HG02642 (cell line): Measurements from ENCODE around the gene BICDL2.

ENCODE experiments used
- ATAC-seq: cut with Tn5 transposase; IDR thresholded peaks from one replicate; pipeline ENCODE4 v1.9.1; 2021; ENCODE audit warnings: mild to moderate bottlenecking; ENCODE audit not compliant: unreplicated experiment, poor library complexity

Gene BICDL2

DNA sequence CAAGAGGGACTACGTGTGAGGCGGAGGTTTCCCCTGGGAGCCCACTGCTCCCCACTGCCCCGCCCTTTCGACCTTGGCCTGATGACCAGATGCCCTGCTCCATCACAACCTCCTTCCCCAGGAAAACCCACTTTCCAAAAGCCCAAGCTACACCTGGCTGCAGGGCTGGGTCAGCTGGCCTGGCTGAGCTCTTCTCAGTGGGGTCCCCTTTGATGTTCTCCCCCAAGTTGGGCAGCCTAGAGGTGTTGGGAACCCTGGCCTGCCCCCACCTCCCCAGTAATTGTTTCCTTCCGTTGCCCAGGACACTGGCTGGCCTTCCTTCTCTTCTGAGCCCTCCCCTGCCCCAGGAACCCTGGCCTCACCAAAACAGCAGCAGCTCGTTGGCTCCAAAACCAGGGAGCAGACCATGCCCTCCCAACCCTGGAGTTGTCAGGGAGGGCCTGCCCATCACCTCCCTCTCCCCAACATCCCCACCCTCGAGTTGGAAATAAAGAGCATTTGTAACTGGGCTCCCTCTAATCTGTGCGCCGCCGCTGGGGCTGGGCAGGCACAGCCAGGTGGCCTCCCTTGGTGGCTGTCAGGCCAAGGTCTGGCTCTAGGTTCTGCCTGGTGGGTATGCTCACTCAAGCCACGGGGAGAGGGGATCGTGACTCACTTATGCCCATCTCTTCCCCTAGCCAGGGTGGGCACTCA lies 22.6 kb downstream of the BICDL2 start:
- no peak for ATAC-seq

- no peak for ATAC-seq
Measured at GRCh38 chr16:3013491-3013951, 23.2 kb downstream of the BICDL2 start.

DNA sequence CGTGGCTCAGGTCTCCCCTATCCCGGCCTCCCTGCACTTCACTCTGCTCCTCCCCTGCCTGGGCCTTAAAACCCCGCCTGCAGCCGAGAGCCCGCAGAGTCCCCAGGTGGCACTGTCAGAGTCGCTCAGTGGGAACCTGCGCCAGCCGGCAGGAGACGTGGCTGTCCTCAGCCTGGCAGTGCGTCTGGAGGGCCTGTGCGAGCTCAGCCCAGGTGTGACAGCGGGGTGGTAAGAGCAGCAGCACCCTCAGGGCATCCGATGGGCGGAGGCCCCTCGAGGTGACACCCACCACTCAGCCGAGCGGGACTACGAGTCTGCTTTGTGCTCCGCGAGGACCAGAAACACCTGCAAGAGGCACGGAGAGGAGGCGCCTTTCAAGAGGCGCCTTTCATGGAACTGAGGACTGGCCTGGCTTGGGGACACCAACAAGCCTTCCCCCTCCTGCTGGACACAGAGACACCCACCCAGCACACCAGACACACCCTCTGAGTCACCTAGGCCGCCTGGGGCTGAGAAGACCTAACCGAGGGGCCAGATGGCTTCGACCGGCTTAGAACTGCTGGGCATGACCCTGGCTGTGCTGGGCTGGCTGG lies 23.8 kb downstream of the BICDL2 start, which contains the start of gene CLDN9:
Gene CLDN9, plus strand, starts transcription at position 96 of the 593 bp plus-strand sequence. Its CDS starts 440 bp downstream, at position 536.
- no peak for ATAC-seq

DNA sequence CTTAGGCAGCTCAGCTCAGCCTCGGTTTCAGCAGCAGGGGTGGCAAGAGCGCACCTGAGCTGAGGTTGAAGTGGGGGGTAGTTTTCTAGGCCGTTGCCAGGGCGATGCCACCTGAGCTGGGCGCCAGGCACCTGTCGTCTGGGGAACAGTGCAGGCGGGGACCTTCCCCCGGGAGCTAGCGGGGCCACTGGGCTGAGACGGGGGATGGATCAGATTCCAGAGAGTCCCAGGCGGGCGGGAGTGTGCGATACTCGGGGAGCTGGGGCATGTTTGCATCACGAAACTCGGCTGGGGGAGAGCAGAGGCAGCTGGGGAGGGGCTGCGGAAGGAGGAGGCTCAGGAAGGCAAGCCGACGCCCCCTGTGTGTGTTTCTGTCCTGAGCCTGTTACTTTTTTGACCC lies 24.5 kb downstream of the BICDL2 start:
- ATAC-seq: no peak

GRCh38 chr16:3010510-3010909 lies 26.2 kb downstream of the BICDL2 start:
- no peak for ATAC-seq

- ATAC-seq: no peak
Measured at GRCh38 chr16:3009568-3010390, 27.0 kb downstream of the BICDL2 start.

DNA sequence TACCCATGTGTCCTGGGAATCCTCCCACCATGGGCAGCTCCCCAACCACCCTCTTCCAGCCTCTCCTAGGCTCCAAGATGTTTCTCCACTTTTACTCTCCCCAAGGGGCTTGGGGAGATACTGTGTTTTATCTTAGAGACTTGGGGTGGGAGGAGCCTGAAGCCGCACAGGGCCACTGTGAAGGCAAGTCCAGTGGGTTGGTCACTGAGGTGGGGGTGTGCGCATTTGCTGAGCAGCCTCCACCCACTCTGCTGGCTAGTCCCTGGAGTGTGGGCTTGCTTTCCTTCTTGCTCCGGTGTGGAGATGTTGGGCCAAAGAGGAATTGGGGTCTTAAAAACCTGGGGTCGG lies 28.1 kb downstream of the BICDL2 start:
- ATAC-seq: no peak

GRCh38 chr16:3007957-3008689 lies 28.6 kb downstream of the BICDL2 start:
- no peak for ATAC-seq

DNA sequence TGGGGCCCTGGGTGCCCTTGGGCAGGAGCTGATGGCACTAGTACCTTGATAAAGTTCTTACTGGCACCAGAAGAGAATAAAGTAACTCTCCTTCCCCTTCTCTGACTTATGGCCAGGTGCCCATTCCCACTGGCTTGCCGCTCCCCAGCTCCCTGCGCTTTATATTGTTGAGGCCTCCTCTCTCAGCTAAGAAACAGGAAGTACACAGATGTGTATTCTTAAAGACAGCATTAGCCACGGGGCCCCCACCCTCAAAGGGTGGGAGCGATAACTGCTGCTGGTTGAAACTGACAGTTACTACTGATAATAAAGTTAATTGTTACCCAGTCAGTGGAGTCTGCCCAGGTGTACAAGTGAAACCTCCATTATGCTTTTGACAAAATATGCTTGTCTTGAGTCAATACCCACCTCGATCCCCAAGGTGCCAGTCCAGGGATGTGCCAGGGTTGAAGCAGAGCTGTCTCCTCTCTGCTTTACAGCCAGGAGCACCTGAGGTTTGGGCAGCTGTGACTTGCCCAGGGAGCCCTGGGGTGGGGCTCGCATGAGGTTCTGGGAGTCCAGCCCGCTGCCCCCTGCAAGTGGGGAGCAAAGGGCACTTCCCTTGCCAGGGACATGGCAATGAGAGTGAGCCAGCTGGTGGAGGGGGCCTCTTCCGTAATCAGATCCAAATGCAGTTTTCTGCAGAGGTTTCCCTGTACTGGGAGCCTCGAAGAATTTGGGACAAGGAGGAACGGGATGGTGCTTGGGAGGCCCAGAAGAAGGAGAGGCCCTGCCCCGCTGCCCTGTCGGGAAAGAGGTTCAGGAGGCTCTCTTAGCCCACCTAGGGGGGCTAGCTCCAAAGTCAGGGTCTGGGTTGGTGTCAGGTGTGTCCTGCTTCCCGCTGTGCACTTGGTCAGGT lies 29.4 kb downstream of the BICDL2 start:
- no peak for ATAC-seq

GRCh38 chr16:3004781-3005284 lies 31.9 kb downstream of the BICDL2 start:
- no peak for ATAC-seq

DNA sequence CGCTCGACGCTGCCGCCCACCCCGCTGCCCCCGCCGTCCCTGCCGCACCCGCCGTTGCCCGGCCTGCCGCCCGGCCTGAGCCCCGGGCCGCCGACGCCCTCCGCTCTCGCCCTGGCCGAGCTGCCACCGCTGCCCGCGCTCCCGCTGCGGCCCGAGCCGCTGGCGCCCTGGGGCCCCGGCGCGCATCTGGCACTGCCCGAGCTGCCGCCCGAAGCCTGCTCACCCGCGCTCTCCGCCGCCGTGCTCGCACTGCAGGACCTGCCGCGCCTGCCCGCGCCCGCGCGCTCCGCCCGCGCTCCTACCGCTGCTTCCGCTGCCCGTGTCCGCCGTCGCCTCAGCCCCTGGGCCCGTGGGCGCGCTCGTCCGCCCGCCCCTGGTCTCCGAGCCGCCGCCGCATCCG lies 32.4 kb downstream of the BICDL2 start:
- peak; percentile 16 for ATAC-seq

GRCh38 chr16:3003582-3004270 lies 33.0 kb downstream of the BICDL2 start:
- peak; percentile 96 for ATAC-seq

- ATAC-seq: no peak
Measured at GRCh38 chr16:3001316-3001715, 35.4 kb downstream of the BICDL2 start.

DNA sequence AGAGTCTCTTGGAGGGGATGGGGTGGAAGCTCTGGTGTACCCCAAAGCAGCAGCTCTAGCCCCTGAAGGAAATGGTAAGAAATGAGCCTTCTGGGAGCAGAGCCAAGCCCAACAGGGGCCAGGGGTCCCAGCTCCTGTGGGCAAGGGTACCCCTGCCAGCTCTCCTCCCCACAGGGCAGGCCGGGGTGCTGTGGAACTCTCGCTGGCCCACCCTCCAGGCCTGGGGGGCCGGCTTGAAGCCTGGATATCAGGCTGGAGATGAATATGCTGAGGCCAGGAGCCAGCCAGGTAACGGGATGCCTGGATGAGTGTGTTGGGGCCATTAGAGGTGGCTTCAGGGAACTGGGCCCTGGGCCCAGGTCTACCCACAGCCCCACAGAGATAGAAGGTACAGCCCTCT lies 36.2 kb downstream of the BICDL2 start:
- ATAC-seq: no peak

DNA sequence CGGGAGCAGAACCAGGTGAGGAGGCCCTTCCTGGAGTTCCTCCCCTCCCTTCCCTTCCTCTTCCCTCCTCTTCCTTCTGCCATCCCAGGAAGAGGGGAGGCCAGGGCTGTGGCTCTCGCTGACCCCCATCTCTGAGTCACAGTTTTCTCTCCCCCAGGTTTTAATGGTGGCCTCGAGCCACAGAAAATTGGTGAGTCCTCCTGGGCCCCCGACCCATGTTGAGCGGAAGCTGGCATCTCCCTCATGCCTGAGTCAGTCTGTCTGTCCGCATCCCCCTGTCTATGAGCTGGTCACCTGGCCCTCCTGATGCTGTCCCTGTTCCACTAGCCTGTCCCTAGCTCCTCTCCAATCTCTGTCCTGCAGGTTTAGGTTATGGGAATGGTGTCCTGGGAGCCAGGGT lies 36.8 kb downstream of the BICDL2 start:
- no peak for ATAC-seq

- no peak for ATAC-seq
Measured at GRCh38 chr16:2996298-2996697, 40.4 kb downstream of the BICDL2 start.

DNA sequence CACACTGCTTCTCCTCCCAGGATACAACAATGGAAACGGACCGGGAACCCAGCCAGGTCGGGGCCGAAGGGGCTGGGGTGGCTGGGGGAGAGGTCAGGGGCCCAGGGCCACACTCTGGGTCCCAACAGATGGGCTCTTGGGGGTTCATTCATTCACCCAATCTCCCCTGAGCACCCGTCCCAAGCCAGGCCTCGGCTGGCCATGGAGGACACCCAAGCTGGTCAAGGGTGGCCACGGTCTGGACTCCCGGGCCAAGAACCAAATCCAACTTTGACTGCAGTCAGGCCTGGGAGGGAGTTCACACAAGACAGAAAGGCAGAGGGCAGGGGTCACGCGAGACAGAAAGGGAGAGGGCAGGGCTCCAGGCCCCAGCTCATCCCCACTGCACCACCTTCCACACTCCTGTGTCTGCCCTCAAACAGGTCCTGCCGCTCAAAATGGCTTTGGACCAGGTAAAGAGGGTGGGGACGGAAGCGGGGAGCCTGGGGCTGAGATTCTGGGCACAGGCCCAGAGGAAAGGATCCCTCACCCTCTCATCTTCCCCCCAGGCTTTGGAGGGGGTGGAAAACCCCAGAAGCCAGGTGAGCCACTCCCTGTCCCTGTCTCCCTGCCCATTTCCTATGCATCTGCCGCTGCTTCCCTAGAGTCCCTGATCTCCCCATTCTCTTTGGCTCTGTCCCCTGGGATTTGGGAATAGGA lies 44.2 kb downstream of the BICDL2 start:
- ATAC-seq: no peak

GRCh38 chr16:2991566-2992261 lies 45.0 kb downstream of the BICDL2 start:
- no peak for ATAC-seq
